GM23248 (cell line): ENCODE measurements around the gene LMX1A.

ENCODE experiments used
- EZH2 ChIP-seq: fragments of 200-600 bp; sonication (generic); IDR thresholded peaks from 2 replicates; pipeline ENCODE4 v1.6.1; 2018; ENCODE audit warnings: antibody characterized with exemption, mild to moderate bottlenecking; ENCODE audit not compliant: insufficient read depth, poor library complexity, severe bottlenecking
- EZH2phosphoT487 ChIP-seq: fragments of 200-600 bp; sonication (generic); IDR thresholded peaks from 2 replicates; pipeline ENCODE4 v1.6.1; 2018; ENCODE audit warnings: antibody characterized with exemption, moderate library complexity, mild to moderate bottlenecking, low read depth; ENCODE audit not compliant: insufficient read depth

GRCh38 chr1:165161130-165161529 is 195.4 kb downstream of the LMX1A start:
- TF ChIP-seq EZH2 = no peak
- no peak for TF ChIP-seq EZH2phosphoT487
